Glomerular visceral epithelial cell (primary cell): Measurements from ENCODE around the gene BAHCC1.

Experiments
- DNase-seq: peaks from one replicate; pipeline ENCODE4 v3.0.0-alpha.2; 2016; ENCODE audit errors: extremely low spot score

BAHCC1 gene

DNA sequence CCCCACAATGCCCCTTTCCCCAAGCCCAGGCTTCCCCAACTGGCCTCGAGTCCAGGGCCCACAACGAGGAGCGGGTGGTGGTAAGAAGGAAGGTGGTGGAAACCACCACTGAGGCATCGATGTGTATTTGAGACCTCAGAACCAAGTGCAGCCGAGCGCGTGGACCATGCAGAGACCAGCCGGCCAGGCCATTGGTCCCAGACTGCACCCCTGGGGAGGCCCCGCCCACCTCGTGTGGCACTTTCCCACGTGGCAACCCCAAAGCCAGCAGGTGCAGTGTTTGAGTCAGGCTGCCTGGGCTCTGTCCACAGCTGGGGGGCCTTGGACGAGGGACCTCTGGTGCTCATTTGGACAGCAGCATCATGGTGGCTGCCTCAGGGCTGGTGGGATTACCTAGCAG is 28.1 kb upstream of the BAHCC1 start:
- no peak for DNase-seq

DNA sequence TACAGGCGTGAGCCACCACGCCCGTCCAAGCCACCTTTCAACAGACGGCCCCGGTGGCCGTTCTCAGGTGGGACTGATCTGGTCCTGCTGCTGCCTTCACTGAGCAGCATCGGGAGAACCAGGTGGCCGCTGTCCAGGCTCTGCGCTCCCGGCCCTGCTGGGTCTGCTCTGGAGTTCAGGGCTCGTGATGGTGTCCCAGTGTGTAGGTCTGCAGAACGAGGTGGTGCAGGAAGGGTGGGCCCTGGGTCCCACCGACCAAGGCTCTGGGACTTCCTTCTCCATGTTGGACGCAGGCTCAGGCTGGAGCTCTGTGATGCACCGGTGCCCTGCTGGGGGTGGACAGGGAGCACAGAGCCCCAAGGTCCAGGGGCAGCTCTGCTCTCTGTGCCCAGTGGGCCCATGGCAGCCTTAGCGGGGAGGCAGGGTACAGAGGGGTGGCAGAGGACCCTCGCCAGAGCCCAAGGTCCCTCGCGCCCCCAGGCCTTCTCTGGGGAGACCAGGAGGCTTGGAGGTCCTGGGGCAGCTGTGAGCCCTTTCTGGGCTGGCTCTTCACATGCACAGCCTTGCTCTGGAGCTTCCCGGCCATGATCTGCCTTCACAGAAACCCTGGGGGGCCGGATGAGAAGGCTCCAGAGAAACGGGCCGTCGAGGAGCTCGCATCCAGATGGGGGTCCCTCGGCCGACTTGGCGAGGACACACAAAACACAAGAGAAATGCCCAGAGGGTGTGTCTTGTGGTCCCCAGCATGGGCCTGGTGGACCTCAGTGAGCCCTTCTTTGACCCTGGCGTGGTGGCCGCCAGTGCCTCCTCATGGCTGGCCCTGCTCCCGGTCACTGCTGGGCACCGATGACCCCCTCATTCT is 26.9 kb upstream of the BAHCC1 start:
- DNase-seq = no peak

DNA sequence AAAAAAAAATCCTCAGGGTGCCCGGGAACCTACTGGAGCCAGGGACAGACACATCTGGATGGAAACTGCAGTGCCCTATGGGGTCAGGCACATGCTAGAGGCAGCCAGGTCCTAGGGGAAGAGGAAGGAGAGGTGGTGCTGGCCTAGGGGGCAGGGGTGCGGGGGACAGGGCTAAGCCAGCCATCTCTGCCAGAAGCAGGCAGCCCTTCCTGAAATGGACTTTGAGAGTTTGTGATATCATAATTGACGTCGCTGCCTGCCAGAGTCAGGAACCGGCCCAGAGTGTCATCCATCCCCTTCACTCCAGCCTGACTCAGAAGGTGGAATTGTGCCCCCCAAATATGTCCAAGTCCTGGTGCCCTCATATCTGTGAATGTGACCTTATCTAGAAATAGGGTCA is 25.0 kb upstream of the BAHCC1 start:
- no peak for DNase-seq

DNA sequence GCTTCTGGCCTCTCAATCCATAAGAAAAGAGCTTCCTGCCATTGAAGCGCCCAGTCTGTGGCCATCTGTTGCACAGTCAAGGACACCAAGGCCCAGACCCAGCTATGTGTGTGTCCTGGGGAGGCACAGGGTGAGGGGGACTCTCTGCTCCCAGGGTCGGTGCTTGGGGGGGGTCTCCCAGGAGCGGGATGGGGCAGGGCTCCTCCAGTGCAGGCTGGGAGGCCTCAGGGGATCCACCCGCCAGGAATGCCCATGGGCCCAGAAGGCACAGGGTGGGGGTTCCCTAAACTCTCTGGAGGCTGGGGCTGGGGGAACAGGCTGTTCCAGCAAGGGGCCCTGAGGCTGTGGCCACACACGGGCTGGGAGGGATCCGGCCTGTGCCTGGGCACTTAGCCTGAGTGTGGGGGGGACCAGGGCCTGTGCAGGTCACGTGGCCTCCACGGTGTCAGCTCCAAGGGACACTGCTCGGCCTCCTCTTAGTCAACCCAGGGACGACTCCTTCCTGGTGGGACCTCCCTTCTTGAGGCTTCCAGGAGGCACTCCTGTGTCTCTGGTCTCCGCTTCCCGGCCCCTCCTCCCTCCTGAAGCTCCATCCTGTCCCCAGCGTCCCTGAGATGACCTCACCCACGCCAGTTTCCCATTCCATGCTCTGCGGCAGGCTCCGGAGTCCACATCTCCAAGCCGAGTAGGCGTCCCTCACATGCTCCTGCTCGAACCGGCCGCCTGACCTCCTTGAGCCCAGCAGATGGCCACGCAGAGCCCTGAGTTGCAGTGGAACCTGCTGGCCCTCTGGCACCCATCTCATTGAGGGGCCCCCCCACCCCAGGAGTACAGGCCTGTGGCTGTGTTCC is 23.1 kb upstream of the BAHCC1 start:
- DNase-seq = no peak

DNA sequence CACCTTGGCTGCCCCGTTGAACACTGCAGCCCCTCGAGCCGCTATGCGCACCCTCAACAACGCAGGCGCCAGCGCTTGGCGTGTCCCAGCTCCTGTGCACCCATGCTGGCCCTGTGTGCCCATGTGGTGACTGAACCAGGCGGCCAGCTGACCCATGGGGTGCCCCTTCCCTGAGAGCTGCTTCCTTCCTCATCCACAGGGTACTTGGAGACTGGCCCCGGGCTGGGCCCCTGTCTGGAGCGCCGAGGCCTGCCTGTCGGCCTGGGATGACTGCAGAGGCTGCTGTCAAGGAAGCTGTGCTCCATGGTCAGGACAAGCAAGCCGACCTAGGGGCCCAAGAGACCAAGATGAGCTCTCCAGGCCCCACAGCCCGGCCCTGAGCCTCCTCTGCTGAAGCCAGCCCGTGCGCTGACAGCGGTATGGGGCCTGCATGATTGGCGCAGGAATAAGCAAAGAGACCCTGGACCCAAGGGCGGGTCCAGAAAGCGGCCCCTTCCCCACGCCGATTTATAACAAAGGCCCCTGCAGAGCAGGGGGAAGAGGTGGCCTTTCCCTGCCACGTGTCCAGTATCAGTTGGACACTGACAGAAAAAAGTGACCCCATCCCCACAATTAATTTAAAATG is 21.6 kb upstream of the BAHCC1 start:
- DNase-seq = no peak

DNA sequence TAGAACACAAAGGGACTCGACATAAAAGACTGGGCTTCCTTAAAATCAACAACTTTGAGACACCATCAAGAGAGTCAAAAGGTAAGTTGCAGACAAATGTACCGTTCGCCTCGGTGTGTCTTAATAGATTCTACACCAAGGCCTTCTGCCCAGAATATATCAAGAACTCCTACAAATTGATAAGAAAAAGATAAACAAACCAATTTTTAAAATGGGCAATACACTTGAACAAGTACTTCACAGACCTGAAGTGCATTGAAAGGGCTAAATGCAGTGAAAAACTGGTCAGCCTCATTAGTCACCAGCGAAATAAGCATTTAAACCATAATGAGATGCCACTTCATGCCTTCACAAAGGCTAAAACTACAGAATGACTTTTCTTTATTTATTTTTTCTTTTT is 20.4 kb upstream of the BAHCC1 start:
- no peak for DNase-seq

DNA sequence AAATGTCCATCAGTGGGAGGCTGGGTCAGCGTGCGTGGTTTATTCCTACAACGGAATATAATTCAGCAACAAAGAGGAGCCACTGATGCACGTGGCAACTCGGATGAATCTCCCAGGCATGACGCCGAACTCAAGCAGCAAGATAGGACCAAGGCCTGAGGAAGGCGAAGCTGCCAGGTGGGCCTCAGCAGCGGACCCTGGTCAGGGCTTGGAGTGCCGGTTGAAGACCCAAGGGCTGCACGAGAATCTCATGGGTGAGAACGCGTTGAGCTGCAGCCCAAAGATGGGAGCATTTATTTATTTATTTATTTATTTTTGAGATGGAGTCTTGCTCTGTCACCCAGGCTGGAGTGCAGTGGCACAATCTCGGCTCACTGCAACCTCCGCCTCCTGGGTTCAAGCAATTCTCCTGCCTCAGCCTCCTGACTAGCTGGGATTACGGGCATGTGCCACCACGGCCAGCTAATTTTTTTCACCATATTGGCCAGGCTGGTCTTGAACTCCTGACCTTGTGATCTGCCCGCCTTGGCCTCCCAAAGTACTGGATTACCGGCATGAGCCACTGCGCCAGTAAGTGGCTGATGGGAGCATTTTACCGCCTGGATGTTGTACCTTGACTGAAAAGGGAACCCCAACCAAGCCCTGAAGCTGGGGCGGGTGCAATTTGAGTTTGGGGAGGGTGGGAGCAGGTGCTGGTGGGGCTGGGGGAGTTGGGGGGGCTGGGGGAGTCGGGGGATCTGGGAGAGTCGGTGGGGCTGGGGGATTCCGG is 18.1 kb upstream of the BAHCC1 start:
- DNase-seq = no peak

DNA sequence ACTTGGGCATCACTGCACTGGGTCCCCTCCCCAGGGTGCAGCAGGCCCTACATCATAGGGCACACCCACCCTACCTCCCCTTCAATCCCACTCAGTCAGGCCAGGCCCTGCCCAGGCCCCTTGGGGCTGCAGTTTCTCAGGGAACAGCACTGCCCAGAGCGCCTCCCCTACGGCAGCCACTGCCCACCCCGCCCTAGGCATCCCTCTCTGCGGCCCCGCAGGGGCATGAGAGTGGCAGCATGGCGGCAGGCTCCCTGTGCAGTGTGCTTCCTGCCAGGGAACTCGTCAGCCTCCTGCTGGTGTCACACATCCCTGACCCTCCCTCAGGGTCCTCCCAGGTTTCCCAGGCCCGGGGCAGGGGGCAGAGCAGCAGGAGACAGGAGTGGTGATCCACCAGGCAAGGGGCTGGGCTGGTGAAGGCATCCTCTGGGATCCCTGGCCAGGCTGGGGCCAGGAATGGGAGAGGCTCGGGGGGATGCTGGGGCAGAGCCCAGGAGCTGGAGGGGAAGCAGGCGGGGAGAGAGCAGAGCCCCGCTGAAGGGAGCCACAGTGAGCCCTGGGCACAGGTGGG is 16.2 kb upstream of the BAHCC1 start:
- no peak for DNase-seq

DNA sequence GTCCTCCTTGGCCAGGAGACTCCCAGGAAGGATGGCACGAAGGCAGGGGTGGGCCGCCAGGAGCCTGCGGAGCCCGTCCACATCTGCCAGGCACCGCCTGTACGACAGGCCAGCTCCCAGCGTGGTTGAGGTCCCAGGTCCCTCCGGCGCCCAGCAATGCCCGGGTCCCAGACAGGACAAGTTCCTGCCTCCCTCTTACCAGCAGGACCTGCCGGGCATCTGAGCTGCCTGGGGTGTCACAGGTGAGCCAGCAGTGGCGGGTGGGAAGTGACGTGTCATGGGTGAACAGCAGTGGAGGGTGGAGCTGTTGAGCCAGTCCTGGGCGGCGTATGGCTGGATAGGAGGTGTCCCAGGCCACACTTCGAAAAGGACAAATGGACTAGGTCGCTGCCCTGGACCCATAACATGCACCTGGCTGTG is 15.7 kb upstream of the BAHCC1 start:
- DNase-seq = no peak

DNA sequence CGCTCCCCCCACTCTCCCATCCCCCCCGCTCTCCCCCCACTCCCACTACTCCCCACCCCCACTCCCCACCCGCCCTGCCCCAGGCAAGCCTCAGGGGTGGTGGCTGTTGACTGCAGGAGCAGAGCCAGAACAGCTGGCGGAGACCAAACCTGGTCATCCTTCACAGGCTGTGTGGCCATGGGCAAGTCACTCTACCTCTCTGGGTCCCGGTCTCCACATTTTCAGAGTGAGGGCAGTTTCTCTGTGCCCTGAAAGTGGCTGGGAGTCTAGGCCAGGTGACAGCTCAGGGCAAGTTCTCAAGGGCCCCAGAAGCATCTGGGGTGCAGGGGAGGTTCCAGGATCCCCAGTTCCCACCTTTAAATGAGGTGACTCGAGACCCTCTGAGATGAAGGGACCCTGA is 15.1 kb upstream of the BAHCC1 start:
- no peak for DNase-seq

DNA sequence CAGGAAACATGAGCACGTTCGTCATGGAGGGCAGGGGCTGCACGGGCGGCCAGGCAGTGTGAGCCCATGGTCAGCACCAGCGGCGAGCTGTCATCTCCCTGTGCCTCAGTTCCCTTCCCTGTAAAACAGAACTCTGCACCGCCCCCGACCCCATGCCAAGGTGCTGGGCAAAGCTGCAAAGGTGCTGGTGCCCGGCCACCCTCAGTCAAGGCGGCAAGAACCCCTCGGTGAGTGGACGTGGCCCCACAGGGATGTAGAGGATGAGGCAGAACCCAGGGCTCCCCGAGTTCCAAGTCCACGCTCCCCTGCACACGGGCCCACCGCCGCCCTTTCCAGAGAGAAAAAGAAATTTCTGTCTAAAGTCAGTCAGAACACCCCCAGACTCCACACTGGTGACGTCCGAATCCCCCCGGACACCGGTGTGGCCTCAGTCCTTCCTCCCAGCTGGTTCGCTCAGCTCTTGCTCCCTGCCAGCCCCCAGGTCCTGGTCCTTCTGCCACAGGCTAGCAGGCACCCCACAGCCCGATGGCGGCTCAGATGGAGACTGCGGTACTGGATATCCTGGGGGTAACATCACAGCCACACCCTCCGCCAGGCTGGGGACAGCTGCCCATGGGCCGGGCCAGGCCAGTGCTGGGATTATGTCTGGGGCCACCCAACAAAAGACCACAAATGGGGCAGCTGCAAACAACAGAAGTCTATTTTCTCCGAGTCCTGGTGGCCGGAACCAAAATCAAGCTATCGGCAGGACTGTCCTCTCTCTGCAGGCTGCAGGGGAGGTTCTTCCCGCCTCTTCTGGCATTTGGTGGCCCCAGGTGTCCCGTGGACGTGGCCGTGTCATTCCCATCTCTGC is 14.4 kb upstream of the BAHCC1 start:
- DNase-seq = no peak

DNA sequence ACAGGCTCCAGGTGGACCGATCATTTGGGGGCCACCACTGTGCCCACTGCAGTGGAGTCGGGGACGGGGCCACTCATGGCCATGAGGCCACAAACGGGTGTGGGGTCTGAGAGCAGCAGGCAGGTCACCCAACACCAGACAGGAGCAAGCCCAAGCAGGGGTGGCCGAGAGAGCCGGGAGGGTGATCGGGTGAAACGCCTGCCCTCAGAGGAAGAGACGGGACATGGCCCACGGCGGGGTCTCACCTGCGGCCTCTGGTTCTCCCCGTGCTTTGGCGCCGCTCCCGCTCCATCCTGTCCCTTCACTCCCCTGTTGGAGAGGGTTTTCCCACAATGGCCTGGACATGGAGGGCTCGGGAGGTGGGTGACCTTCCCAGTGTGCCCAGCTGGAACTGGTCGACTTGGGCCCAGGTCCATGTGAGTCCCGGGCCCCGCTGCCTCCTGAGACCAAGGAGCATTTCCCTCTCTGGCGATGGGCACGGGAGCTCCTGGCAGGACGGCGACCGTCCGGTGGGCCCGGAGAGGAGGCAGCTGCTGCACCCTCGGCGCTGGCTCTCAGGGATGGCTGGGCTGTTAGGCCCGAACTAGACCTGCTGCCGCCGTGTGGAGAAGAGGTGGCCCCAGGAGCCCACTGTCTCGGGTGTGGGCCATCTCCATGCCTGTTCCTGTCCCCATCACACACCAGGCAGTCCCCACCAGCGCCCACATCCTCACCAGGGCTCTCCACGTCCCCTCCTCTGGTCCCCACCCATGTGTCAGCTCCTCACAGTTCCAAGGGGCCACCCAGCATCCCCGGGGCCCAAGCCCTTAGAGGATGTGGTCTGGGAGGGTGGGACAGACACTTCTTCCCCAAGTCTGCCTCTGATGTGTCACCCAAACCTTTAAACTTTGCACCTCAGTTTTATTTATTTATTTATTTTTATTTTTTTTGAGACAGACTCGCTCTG is 13.4 kb upstream of the BAHCC1 start:
- DNase-seq = no peak

DNA sequence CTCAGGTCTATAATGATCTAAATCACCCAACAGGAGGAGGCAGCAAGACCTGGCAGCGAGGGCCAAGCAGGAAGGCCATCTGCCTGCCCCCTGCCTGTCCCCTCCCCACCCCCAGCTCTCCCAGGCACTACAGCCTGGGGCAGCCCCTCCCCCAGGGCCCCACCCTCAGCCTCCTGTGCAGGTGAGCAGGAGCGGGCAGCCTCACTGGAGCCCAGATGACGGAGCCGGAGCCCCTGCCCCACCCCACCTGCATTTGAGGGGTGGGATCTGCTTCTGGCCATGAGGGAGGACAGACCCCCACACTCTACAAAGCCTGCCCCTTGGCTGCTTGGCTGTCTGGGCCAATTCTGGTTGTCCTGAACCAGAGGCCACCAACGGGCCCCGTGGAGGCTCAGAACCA is 12.4 kb upstream of the BAHCC1 start:
- no peak for DNase-seq

DNA sequence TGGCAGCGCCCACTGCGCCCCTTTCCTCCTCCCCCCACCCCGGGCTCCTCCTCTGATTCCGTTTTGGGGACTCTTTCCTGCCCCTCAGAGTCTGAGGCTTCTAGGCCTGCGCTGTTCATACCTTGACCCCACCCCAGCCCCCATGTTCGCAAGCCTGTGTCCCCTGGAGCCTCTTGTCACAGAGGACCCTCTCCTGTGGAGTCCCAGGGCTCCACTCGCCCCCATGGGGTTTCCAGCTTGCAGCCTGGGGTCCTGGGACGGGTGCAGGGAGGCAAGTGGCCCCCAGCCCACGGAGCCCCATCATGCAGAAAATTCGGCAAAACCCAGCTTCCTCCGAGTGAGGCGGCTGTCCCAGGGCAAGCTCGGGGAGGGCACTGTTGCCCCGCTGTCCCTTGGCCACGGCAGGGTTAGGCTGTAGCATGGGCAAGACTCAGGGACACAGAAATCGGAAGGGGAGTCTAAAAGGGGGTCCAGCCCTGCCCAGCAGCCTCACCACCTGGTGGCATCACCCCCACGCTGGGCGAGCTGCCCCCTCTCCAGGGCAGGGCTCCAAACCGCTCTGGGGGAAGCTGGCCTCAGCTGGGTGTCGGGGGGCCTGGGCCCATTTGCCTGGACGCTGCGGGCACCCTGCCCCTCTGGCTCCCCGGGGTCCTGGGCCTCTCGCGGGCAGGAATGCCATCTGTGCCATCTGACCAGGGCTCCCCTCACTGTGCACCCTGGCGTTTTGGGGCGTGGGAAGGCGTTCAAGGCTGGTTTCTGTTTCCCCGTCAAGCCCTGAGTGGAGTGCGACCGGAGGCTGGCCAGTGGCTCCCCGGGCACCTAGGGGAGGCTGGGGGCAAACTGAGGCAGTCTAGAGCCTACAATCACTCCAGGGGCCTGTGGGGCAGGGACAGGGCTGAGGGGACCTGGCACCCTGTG is 11.5 kb upstream of the BAHCC1 start:
- DNase-seq = no peak

DNA sequence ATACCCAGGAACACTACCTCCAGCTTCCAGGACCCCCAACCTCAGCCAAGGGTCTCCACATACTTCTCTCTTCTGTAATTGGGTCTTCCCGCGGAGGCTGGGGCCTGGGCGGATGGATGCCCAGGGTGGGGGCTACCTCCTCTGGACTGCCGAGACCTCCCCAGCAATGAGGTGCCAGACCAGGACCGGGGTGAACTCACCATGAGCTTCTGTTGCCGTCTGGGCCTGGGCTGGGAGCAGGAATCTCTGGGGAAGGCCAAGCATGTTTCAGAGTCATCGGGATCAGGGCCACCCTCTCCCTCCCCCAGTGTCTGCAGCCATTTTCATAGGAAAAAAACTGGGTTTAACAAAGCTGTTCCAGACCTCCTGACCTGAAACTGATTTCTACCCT is 10.3 kb upstream of the BAHCC1 start:
- no peak for DNase-seq

DNA sequence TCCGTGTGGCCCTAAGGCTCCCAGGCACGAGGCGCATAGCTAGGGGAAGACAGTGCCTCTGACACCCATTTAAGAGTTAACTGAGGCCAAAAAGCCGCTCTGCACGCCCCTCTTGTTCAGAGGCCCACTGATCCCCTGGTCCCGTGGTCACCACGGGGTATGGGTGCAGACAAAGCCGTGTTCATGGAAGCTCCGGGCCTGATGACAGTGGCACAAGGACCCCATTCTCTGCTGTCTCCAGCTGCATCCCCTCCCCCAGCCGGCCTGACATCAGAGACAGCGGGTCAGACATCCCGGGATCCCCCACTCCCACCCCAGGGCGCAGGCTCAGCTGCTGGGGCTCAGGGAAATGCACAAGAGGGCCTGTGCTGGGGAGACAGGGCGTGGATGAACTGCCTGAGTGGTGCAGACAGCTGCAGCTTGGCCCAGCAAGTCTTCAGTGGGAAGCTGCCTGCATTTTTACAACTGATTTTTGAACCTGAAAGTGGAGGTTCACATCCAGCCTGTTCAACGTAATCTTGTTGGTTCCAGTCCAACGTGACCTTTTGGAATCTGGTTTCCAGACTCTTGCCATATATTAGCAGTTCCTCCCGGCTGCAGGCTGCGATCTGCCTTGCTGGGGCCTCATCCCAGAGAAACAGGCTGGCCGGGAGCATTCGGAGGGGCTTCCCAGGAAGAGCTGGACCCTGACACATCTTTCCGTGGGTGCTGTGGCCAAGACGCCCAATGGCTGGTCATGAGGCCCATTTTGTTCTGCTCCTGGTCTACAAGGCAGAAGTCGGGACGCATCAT is 9.7 kb upstream of the BAHCC1 start:
- no peak for DNase-seq

DNA sequence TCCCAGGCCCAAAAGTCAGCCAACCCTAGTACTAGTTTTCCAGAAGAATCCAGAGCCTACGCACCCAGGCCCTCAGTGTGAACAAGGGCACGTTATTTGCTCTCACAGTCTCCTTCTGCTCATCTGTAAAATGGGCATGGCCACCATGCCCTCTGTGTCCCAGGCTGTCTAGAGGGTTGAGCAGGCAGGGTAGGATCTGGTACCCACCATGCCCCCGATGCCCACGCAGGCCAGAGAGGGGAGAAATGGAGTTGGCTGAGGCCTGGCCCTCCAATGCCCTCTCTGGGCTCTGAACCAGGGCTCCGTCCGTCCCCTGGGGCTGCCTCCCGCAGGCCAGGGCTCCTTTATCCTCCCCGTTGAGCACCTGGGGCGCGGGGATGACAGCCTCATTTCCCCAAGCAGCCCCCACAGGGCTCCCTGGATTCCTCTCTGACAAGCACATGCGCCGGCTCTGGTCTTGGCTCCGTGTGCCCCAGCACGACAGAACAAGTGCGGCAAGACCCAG is 9.1 kb upstream of the BAHCC1 start:
- no peak for DNase-seq
